Kidney (tissue), 14 donors: ENCODE measurements around the gene TMEM132C. TPM values are rescaled to one million over a fixed set of nuclear protein-coding genes. Genes with fewer than 3 reads are reported as not detected.

Experiments
- DNase-seq, 5 donors: peaks; one replicate each; pipeline ENCODE4 v3.0.0-alpha.2; 2013 to 2020
- FAIRE-seq: peaks from 2 replicates; lab custom pipeline; 2012; peaks lifted over from hg19 to GRCh38; lab: Jason Lieb, UNC
- H3K27ac ChIP-seq, 2 donors: one replicate each; pipeline ENCODE4 v1.7.0; 2013; ENCODE audit warnings: low read depth in 2 of 2, low read length in 2 of 2, inconsistent platforms in 1 of 2
- H3K27me3 ChIP-seq: one replicate; pipeline ENCODE4 v1.7.1; 2013; ENCODE audit warnings: low read length, inconsistent platforms; ENCODE audit not compliant: control insufficient read depth, insufficient read depth
- H3K36me3 ChIP-seq, 3 donors: one replicate each; pipeline versions ENCODE4 v1.7.0 to v1.7.1; 2013; ENCODE audit warnings: low read length in 3 of 3, control low read depth in 1 of 3, inconsistent platforms in 1 of 3; ENCODE audit not compliant: insufficient read depth in 3 of 3, control insufficient read depth in 2 of 3
- H3K4me1 ChIP-seq, 3 donors: one replicate each; pipeline versions ENCODE4 v1.7.0 to v1.7.1; 2013; ENCODE audit warnings: low read length in 3 of 3, inconsistent platforms in 1 of 3, low read depth in 1 of 3; ENCODE audit not compliant: control insufficient read depth in 2 of 3, insufficient read depth in 2 of 3
- H3K4me3 ChIP-seq, 3 donors: one replicate each; pipeline versions ENCODE4 v1.7.0 to v1.8.1; 2013; ENCODE audit warnings: low read length in 3 of 3, control low read depth in 1 of 3, inconsistent platforms in 1 of 3
- H3K9ac ChIP-seq, 3 donors: one replicate each; pipeline versions ENCODE4 v1.7.0 to v1.7.1; 2013; ENCODE audit warnings: low read length in 3 of 3, control low read depth in 1 of 3, inconsistent platforms in 1 of 3
- H3K9me3 ChIP-seq, 3 donors: one replicate each; pipeline versions ENCODE4 v1.7.0 to v1.7.1; 2013; ENCODE audit warnings: low read length in 3 of 3, control low read depth in 1 of 3, inconsistent platforms in 1 of 3; ENCODE audit not compliant: control insufficient read depth in 2 of 3, insufficient read depth in 1 of 3
- CTCF ChIP-seq: IDR thresholded peaks from 3 replicates; pipeline ENCODE4 v1.5.1; 2012; ENCODE audit warnings: mild to moderate bottlenecking, moderate library complexity, borderline replicate concordance; ENCODE audit not compliant: insufficient read depth; ENCODE audit errors: extremely low read depth
- intact Hi-C: fragments of 100-400 bp; cut with DNase I; formaldehyde crosslinking; loops from one replicate; pipeline ENCODE4 v1.11.1; 2022
- polyA plus RNA-seq: library from polyadenylated mRNA; stranded (reverse); fragments of 350-450 nt; fragmentation: Illumina TruSeq; extraction: RNeasy Lipid Tissue Mini Kit (QIAGEN cat#74804); gene quantifications from one replicate; pipeline ENCODE4 v1.2.3, GENCODE V29; 2014; ENCODE audit warnings: low read depth, low replicate concordance; ENCODE audit not compliant: insufficient read depth
- total RNA-seq: library from RNA; stranded (reverse); fragmentation: NEBNext Ultra II Directional; extraction: Animal tissue kit (Norgen Biotek cat#: 25700); gene quantifications from one replicate; pipeline ENCODE4 v1.2.1, GENCODE V29; 2021
- donor health status: control.
- donor health status: control.
- donor health status: control.
- donor health status: control.
- donor health status: control.
- donor health status: DM: yes; HTN: yes; CAD: no.
- donor health status: Normal renal cell carcinoma (clear cell type).

The TMEM132C gene
- total and polyA plus RNA-seq, 2 donors from 2014 or later, result 0.28 to 0.75 TPM

- H3K27me3 ChIP-seq, result no peaks in the 10 kb centered on the region
- no peak for FAIRE-seq
- no peaks in the 10 kb centered on the region for H3K9me3 ChIP-seq
- H3K27ac ChIP-seq, result no peak overlapping the region
- DNase-seq, result no peak
- no peak overlapping the region for H3K4me3 ChIP-seq
- intact Hi-C loops, result no loop called here
- no peaks in the 10 kb centered on the region for H3K36me3 ChIP-seq
- no peak for TF ChIP-seq CTCF
- H3K9ac ChIP-seq, result no peak overlapping the region
- H3K4me1 ChIP-seq, result no peaks in the 10 kb centered on the region
Observed at GRCh38 chr12:128459067-128459466, 192.1 kb downstream of the TMEM132C start.

GRCh38 chr12:128463881-128464280, 196.9 kb downstream of the TMEM132C start:
- FAIRE-seq (no peak), DNase-seq (no peak)
- H3K4me1 ChIP-seq, result no peaks in the 10 kb centered on the region
- TF ChIP-seq CTCF, result no peak
- no peak overlapping the region for H3K27ac ChIP-seq
- H3K9ac ChIP-seq, result no peak overlapping the region
- H3K27me3 ChIP-seq, result no peaks in the 10 kb centered on the region
- H3K36me3 ChIP-seq, result no peaks in the 10 kb centered on the region
- intact Hi-C loops, result no loop called here
- no peaks in the 10 kb centered on the region for H3K9me3 ChIP-seq
- H3K4me3 ChIP-seq, result no peak overlapping the region

- Histone ChIP-seq H3K9me3 (no peaks in the 10 kb centered on the region), H3K36me3 (no peaks in the 10 kb centered on the region), H3K4me1 (no peaks in the 10 kb centered on the region), H3K9ac (no peak overlapping the region), H3K4me3 (no peak overlapping the region), H3K27me3 (no peaks in the 10 kb centered on the region), H3K27ac (no peak overlapping the region)
- no peak for TF ChIP-seq CTCF
- FAIRE-seq, result no peak
- intact Hi-C loops, result no loop called here
- DNase-seq, result no peak
Observed at GRCh38 chr12:128467882-128468281, 200.9 kb downstream of the TMEM132C start.

- intact Hi-C loops, result no loop called here
- H3K27me3 ChIP-seq, result no peaks in the 10 kb centered on the region
- no peak for TF ChIP-seq CTCF
- H3K4me1 ChIP-seq, result no peaks in the 10 kb centered on the region
- FAIRE-seq (no peak), DNase-seq (peak in 1 of 5 donors; percentile 47)
- no peak overlapping the region for H3K4me3 ChIP-seq
- no peaks in the 10 kb centered on the region for H3K36me3 ChIP-seq
- no peak overlapping the region for H3K9ac ChIP-seq
- no peak overlapping the region for H3K27ac ChIP-seq
- H3K9me3 ChIP-seq, result no peaks in the 10 kb centered on the region
Observed at GRCh38 chr12:128468926-128469325, 202.0 kb downstream of the TMEM132C start.
